Measurements from ENCODE around the gene DRG2. TPM values are rescaled to one million over a fixed set of nuclear protein-coding genes. Genes with fewer than 3 reads are reported as not detected.

The DRG2 gene
- total and polyA plus RNA-seq, 10 of the 15 experiments (the other 5 are each of a cell fraction or from before 2014, with no cell fraction given), result 9.1 to 64.8 (median 45.7) TPM

GRCh38 chr17:18138065-18138749 lies 50.5 kb downstream of the DRG2 start:
- no peak overlapping the region for H3K4me3 ChIP-seq
- FAIRE-seq, result no peak
- no peak for ATAC-seq
- RAD21 ChIA-PET (ENCODE audit: unreplicated experiment), result interaction anchor here (0.7 kb wide), 1 partner anchor 24 kb away, joined by 3 read pairs; no protein-coding TSS in a partner anchor
- no peak overlapping the region for H3K27ac ChIP-seq (ENCODE audit: control insufficient read depth, insufficient read depth)
- H3K27me3 ChIP-seq (replicated peaks in 1 of 2; ENCODE audit: control insufficient read depth in 2 of 2, insufficient read depth in 2 of 2, low read length in 1 of 2), result no peaks in the 10 kb centered on the region
- in situ Hi-C loops (cut with MboI) (no loop called here), intact Hi-C loops (cut with micrococcal nuclease; ENCODE audit: unreplicated experiment) (no loop called here)
- H3K4me2 ChIP-seq (ENCODE audit: control insufficient read depth, insufficient read depth), result no peak overlapping the region
- no peaks in the 10 kb centered on the region for H3K4me1 ChIP-seq (ENCODE audit: control insufficient read depth, insufficient read depth, low read length)
- H3K79me2 ChIP-seq (ENCODE audit: control insufficient read depth, insufficient read depth, low read length), result no peaks in the 10 kb centered on the region
- CTCF ChIA-PET, result interaction anchor here (0.6 to 1.9 kb wide), 5 partner anchors 14 to 1682 kb away, joined by 3 to 5 read pairs (median 3); no protein-coding TSS in a partner anchor
- no peak for DNase-seq (ENCODE audit: low read depth, low spot score)
- no TSS peak for BruUV-seq (replicated peaks)
- POLR2A ChIA-PET, result no interaction called here
- 29% methylated on average over 8 of the region's 8 CpGs for WGBS (ENCODE audit: insufficient coverage, insufficient replicate concordance, low lambda C conversion rate, missing lambda C conversion rate)
- TF ChIP-seq TARDBP (IDR thresholded peaks at IDR 0.05; ENCODE audit: borderline replicate concordance) (no peak), LARP7 (IDR thresholded peaks at IDR 0.05) (no peak), HDAC2 (IDR thresholded peaks at IDR 0.05) (no peak), HDAC6 (IDR thresholded peaks at IDR 0.05; ENCODE audit: unreplicated experiment) (no peak), NFYA (IDR thresholded peaks at IDR 0.05; ENCODE audit: borderline replicate concordance, low read depth, low read length) (no peak), MYB (IDR thresholded peaks at IDR 0.05; ENCODE audit: borderline replicate concordance, low read depth, low read length) (no peak), MAX (IDR thresholded peaks at IDR 0.05; ENCODE audit: low read depth, low read length) (no peak), BCL3 (IDR thresholded peaks at IDR 0.05; ENCODE audit: borderline replicate concordance, insufficient read depth, low read depth, low read length, poor library complexity, severe bottlenecking) (no peak), STAT3 (IDR thresholded peaks at IDR 0.05; ENCODE audit: low read depth, low read length) (no peak), MEF2B (IDR thresholded peaks at IDR 0.05; ENCODE audit: partially characterized antibody, poor library complexity, severe bottlenecking) (no peak), IRF5 (IDR thresholded peaks at IDR 0.05; ENCODE audit: borderline replicate concordance) (no peak), ASH2L (IDR thresholded peaks at IDR 0.05; ENCODE audit: borderline replicate concordance, low read depth) (no peak), NFIC (IDR thresholded peaks at IDR 0.05; ENCODE audit: low read depth, low read length) (no peak), POLR2A (IDR thresholded peaks at IDR 0.05; ENCODE audit: low read depth, low read length) (no peak), E4F1 (IDR thresholded peaks at IDR 0.05; ENCODE audit: borderline replicate concordance, partially characterized antibody) (no peak), FOS (IDR thresholded peaks at IDR 0.05; ENCODE audit: borderline replicate concordance, extremely low read depth, insufficient read length) (no peak), ESRRA (IDR thresholded peaks at IDR 0.05; ENCODE audit: low read length) (no peak), BRCA1 (IDR thresholded peaks at IDR 0.05; ENCODE audit: low read depth, low read length) (no peak), GABPA (IDR thresholded peaks at IDR 0.05; ENCODE audit: low read depth) (no peak), RUNX3 (IDR thresholded peaks at IDR 0.05; ENCODE audit: low read length) (no peak)
- no peak overlapping the region for H3K9ac ChIP-seq (ENCODE audit: control insufficient read depth, insufficient read depth, low read length)
- SMC1A ChIA-PET (ENCODE audit: uncharacterized antibody, unreplicated experiment), result no interaction called here
- H4K20me1 ChIP-seq (ENCODE audit: control insufficient read depth, insufficient read depth), result no peaks in the 10 kb centered on the region
- no peaks in the 10 kb centered on the region for H3K36me3 ChIP-seq (ENCODE audit: control insufficient read depth in 2 of 2, insufficient read depth in 2 of 2, low read length in 1 of 2)
- H3K9me3 ChIP-seq (replicated peaks; ENCODE audit: control insufficient read depth, insufficient read depth, low read length), result no peaks in the 10 kb centered on the region
- no peak overlapping the region for H2AFZ ChIP-seq (ENCODE audit: control insufficient read depth, low read depth, low read length)
